HepG2 (cell line): ENCODE measurements around the gene TPPP2. TPM values are rescaled to one million over a fixed set of nuclear protein-coding genes. Genes with fewer than 3 reads are reported as not detected.

Experiments
- BCL6 ChIP-seq: IDR thresholded peaks from 2 replicates; pipeline ENCODE4 v1.6.1; 2016; ENCODE audit warnings: missing genetic modification reagents, missing compliant biosample characterization
- DMAP1 ChIP-seq: IDR thresholded peaks from 2 replicates; pipeline ENCODE4 v1.6.1; 2016
- DZIP1 ChIP-seq: sonication (generic); formaldehyde crosslinking; IDR thresholded peaks from 2 replicates; pipeline ENCODE4 v1.5.0; 2020; ENCODE audit warnings: mild to moderate bottlenecking, missing genetic modification reagents
- GABPA ChIP-seq, 2 experiments: IDR thresholded peaks; 2 replicates each; pipeline ENCODE4 v1.6.1; 2011 to 2016; ENCODE audit warnings: low read depth in 2 of 2, low read length in 1 of 2, missing biosample characterization in 1 of 2, missing genetic modification characterization in 1 of 2
- JDP2 ChIP-seq: sonication (generic); formaldehyde crosslinking; IDR thresholded peaks from 2 replicates; pipeline ENCODE4 v1.8.1; 2022; ENCODE audit warnings: missing genetic modification reagents, borderline replicate concordance
- LCORL ChIP-seq, 2 experiments: fragments of 450-650 bp in 1 of 2; sonication (generic) in 1 of 2; formaldehyde crosslinking in 1 of 2; IDR thresholded peaks; 2 replicates each; pipeline versions ENCODE4 v1.5.0 to v1.6.1; 2017 to 2020; ENCODE audit warnings: antibody characterized with exemption in 1 of 2, missing genetic modification reagents in 1 of 2
- NR2F2 ChIP-seq: IDR thresholded peaks from 2 replicates; pipeline ENCODE4 v1.6.1; 2012; ENCODE audit warnings: low read depth, inconsistent platforms, borderline replicate concordance
- PHB2 ChIP-seq: fragments of 450-650 bp; IDR thresholded peaks from 2 replicates; pipeline ENCODE4 v1.6.1; 2018; ENCODE audit not compliant: partially characterized antibody
- RXRB ChIP-seq: IDR thresholded peaks from 2 replicates; pipeline ENCODE4 v1.6.1; 2016; ENCODE audit warnings: borderline replicate concordance, missing genetic modification reagents, missing compliant biosample characterization
- SALL1 ChIP-seq: sonication (generic); formaldehyde crosslinking; IDR thresholded peaks from 2 replicates; pipeline ENCODE4 v1.8.0; 2022; ENCODE audit warnings: mild to moderate bottlenecking, missing genetic modification reagents
- SIX4 ChIP-seq: sonication (generic); formaldehyde crosslinking; IDR thresholded peaks from 2 replicates; pipeline ENCODE4 v1.4.0; 2020; ENCODE audit warnings: missing genetic modification reagents
- SKIL ChIP-seq: sonication (generic); formaldehyde crosslinking; IDR thresholded peaks from 2 replicates; pipeline ENCODE4 v1.8.0; 2022; ENCODE audit warnings: missing genetic modification reagents, mild to moderate bottlenecking, moderate library complexity, borderline replicate concordance
- TARDBP ChIP-seq: sonication (generic); formaldehyde crosslinking; IDR thresholded peaks from 2 replicates; pipeline ENCODE4 v1.8.0; 2022; ENCODE audit warnings: mild to moderate bottlenecking, missing genetic modification reagents
- THRA ChIP-seq: sonication (generic); formaldehyde crosslinking; IDR thresholded peaks from 2 replicates; pipeline ENCODE4 v1.4.0; 2020; ENCODE audit warnings: missing genetic modification reagents, borderline replicate concordance
- TP53 ChIP-seq: sonication (generic); formaldehyde crosslinking; conservative IDR thresholded peaks from 2 replicates; pipeline ENCODE4 v1.4.0; 2020; ENCODE audit warnings: missing genetic modification reagents
- ZKSCAN8 ChIP-seq: IDR thresholded peaks from 2 replicates; pipeline ENCODE4 v1.6.1; 2016; ENCODE audit warnings: borderline replicate concordance, missing genetic modification reagents, missing compliant biosample characterization
- ZNF121 ChIP-seq: sonication (generic); formaldehyde crosslinking; IDR thresholded peaks from 2 replicates; pipeline ENCODE4 v1.5.0; 2020; ENCODE audit warnings: mild to moderate bottlenecking, missing genetic modification reagents
- ZNF224 ChIP-seq: sonication (generic); formaldehyde crosslinking; IDR thresholded peaks from 2 replicates; pipeline ENCODE4 v1.5.0; 2020; ENCODE audit warnings: mild to moderate bottlenecking, missing genetic modification reagents
- ZNF382 ChIP-seq: sonication (generic); formaldehyde crosslinking; IDR thresholded peaks from 2 replicates; pipeline ENCODE4 v1.5.0; 2020; ENCODE audit warnings: missing genetic modification reagents, mild to moderate bottlenecking, borderline replicate concordance
- ZNF563 ChIP-seq: sonication (generic); formaldehyde crosslinking; IDR thresholded peaks from 2 replicates; pipeline ENCODE4 v1.8.0; 2022; ENCODE audit warnings: mild to moderate bottlenecking, moderate library complexity, missing genetic modification reagents
- ZNF569 ChIP-seq: sonication (generic); formaldehyde crosslinking; IDR thresholded peaks from 2 replicates; pipeline ENCODE4 v1.5.0; 2020; ENCODE audit warnings: mild to moderate bottlenecking, missing genetic modification reagents, moderate library complexity, borderline replicate concordance
- ZNF589 ChIP-seq: sonication (generic); formaldehyde crosslinking; conservative IDR thresholded peaks from 2 replicates; pipeline ENCODE4 v1.8.0; 2022; ENCODE audit warnings: mild to moderate bottlenecking, moderate library complexity, missing genetic modification reagents
- ZNF652 ChIP-seq: IDR thresholded peaks from 2 replicates; pipeline ENCODE4 v1.6.1; 2016; ENCODE audit warnings: low read depth, borderline replicate concordance
- ZNF713 ChIP-seq: sonication (generic); formaldehyde crosslinking; IDR thresholded peaks from 2 replicates; pipeline ENCODE4 v1.4.0; 2020; ENCODE audit warnings: mild to moderate bottlenecking, missing genetic modification reagents
- ZNF782 ChIP-seq: sonication (generic); formaldehyde crosslinking; IDR thresholded peaks from 2 replicates; pipeline ENCODE4 v1.4.0; 2020; ENCODE audit warnings: missing genetic modification reagents, mild to moderate bottlenecking, borderline replicate concordance
- polyA plus RNA-seq, 8 experiments: library from polyadenylated mRNA; depleted of rRNA in 3 of 8; stranded (reverse) in 7 of 8; unstranded in 1 of 8; fragments of >200 nt; fragmentation: Illumina TruSeq in 4 of 8; extraction: Trizol in 4 of 8; gene quantifications; 2 replicates each; pipeline versions ENCODE4 v1.2.1 to v1.2.3, GENCODE V29; 2011 to 2016; ENCODE audit warnings: low read depth in 4 of 8, missing spikeins in 1 of 8, mixed read lengths in 1 of 8; ENCODE audit not compliant: insufficient read depth in 1 of 8
- total RNA-seq, 5 experiments: library from RNA; depleted of rRNA; stranded (reverse); fragments of >200 nt; fragmentation: Illumina TruSeq; extraction: Trizol; gene quantifications; 2 replicates each; pipeline ENCODE4 v1.2.3, GENCODE V29; 2016; ENCODE audit warnings: low read depth in 1 of 5

Gene TPPP2
- total and polyA plus RNA-seq, 2 of the 13 experiments (the other 11 are each of a cell fraction or from before 2014, with no cell fraction given), result 0.58 to 4.2 TPM

DNA sequence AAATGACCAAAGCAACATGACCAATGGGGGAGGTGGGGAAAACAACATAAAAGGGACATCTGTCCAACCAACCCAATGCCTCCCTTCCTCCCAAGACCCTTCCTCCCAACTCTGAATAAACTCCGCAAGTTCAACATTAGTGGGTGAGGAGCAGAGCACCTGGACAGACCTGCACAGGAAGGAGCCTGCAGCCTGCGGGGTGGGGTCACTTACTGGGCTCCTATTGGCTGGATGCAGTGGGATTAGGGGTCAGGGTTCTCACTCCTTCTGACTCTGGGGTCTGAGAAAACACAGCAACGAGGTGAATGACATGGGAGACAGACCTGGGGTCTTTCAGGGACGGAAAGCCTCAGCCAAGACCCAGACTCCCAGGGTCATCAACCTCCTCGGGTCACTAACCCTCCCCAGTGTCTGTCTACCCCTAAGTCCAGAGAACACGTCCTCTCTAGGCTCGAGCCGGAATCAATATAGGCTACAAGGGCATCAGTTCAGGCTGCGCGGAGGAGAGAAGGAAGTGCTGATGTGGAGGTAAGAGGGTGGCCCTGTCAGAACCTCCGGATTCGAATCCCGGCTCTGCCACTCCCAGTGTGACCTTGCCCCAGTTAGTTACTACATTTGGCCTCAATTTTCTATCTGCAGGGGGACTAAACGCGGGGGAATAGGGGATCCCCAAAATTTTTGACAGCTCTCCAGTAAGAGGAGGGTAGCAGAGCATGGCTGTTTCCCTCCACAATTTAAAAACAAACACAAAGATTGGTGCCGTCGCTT, 6.0 kb upstream of the TPPP2 start (continued):
- TF ChIP-seq THRA (peak; percentile 44; the same call in 1 of the 2 replicates), LCORL (IDR thresholded peaks at IDR 0.05) (no peak), LCORL (CRISPR knock-in tag; IDR thresholded peaks at IDR 0.05) (no peak), ZNF121 (no peak), ZNF713 (CRISPR knock-in tag) (no peak), PHB2 (no peak), ZNF569 (CRISPR knock-in tag) (no peak), DMAP1 (CRISPR knock-in tag) (no peak), DZIP1 (CRISPR knock-in tag) (no peak), ZNF563 (CRISPR knock-in tag) (no peak), SALL1 (CRISPR knock-in tag) (peak; percentile 42; the same call in 1 of the 2 replicates), TARDBP (CRISPR knock-in tag) (no peak; the same call in 1 of the 2 replicates), ZNF224 (CRISPR knock-in tag) (0 out of 2 replicates have a peak, but pooled peaks have one; percentile 66), ZNF589 (CRISPR knock-in tag) (no peak), BCL6 (peak; percentile 62; the same call in 1 of the 2 replicates), RXRB (CRISPR knock-in tag) (peak; percentile 78), TP53 (CRISPR knock-in tag) (no peak), SIX4 (CRISPR knock-in tag) (no peak), JDP2 (CRISPR knock-in tag) (no peak), ZNF382 (no peak), ZKSCAN8 (CRISPR knock-in tag) (no peak), GABPA (IDR thresholded peaks at IDR 0.05; ENCODE audit: low read depth, low read length) (no peak), GABPA (CRISPR knock-in tag; IDR thresholded peaks at IDR 0.05; ENCODE audit: low read depth) (peak; percentile 44), SKIL (CRISPR knock-in tag) (peak; percentile 67; the same call in 1 of the 2 replicates), ZNF652 (CRISPR knock-in tag) (no peak), NR2F2 (0 out of 2 replicates have a peak, but pooled peaks have one; percentile 58), ZNF782 (CRISPR knock-in tag) (no peak)
